CD8-positive, alpha-beta memory T cell (primary cell): ENCODE measurements around the gene CLEC18A. TPM values are rescaled to one million over a fixed set of nuclear protein-coding genes. Genes with fewer than 3 reads are reported as not detected.
A peak's percentile ranks its signal among the peaks of the same experiment; 100 is the strongest.
"Not testable (repeated sequence)": the region's sequence is repeated elsewhere in the genome, so short reads cannot be mapped to it uniquely, and the experiment has no call there.

Source experiments
- CTCF ChIA-PET: fragments of 350-600 bp; sonication (Branson Sonifier 250); formaldehyde crosslinking; loops from one replicate; lab custom pipeline; 2021; ENCODE audit warnings: antibody characterized with exemption; lab: Charles Lee
- POLR2A ChIA-PET: fragments of 350-600 bp; sonication (Branson Sonifier 250); formaldehyde crosslinking; loops from one replicate; lab custom pipeline; 2021; ENCODE audit warnings: antibody characterized with exemption; lab: Charles Lee
- DNase-seq, 5 donors: peaks; one replicate each; pipeline versions ENCODE4 v3.0.0 to v3.0.0-alpha.2; 2020 to 2022; ENCODE audit warnings: mixed read lengths in 1 of 5
- H3K27ac ChIP-seq: one replicate; pipeline ENCODE4 v1.7.0; 2013; ENCODE audit warnings: low read depth, mild to moderate bottlenecking, low read length, moderate library complexity
- H3K27me3 ChIP-seq: 2 replicates; pipeline ENCODE4 v1.7.0; 2013; ENCODE audit warnings: low read length, mild to moderate bottlenecking; ENCODE audit not compliant: insufficient read depth, poor library complexity, severe bottlenecking
- H3K36me3 ChIP-seq: 2 replicates; pipeline ENCODE4 v1.7.0; 2013; ENCODE audit warnings: mild to moderate bottlenecking, low read length, moderate library complexity; ENCODE audit not compliant: insufficient read depth
- H3K4me1 ChIP-seq: 2 replicates; pipeline ENCODE4 v1.7.0; 2013; ENCODE audit warnings: mild to moderate bottlenecking, low read length, moderate library complexity; ENCODE audit not compliant: insufficient read depth
- H3K4me3 ChIP-seq: 2 replicates; pipeline ENCODE4 v1.7.0; 2013; ENCODE audit warnings: mild to moderate bottlenecking, low read length
- H3K9me3 ChIP-seq: 2 replicates; pipeline ENCODE4 v1.7.0; 2013; ENCODE audit warnings: mild to moderate bottlenecking, low read length
- H3K27ac Mint-ChIP-seq, 8 donors: one replicate each; pipeline ENCODE4 v1.8.0; 2020 to 2021; ENCODE audit warnings: mixed read lengths in 8 of 8, mild to moderate bottlenecking in 6 of 8, inconsistent platforms in 3 of 8, moderate library complexity in 3 of 8
- H3K27me3 Mint-ChIP-seq, 2 donors: one replicate each; pipeline ENCODE4 v1.8.0; 2020 to 2021; ENCODE audit warnings: mixed read lengths in 2 of 2, mild to moderate bottlenecking in 1 of 2, moderate library complexity in 1 of 2
- H3K36me3 Mint-ChIP-seq, 3 donors: one replicate each; pipeline ENCODE4 v1.8.0; 2020 to 2021; ENCODE audit warnings: mixed read lengths in 3 of 3, inconsistent platforms in 1 of 3, mild to moderate bottlenecking in 1 of 3
- H3K4me1 Mint-ChIP-seq, 3 donors: one replicate each; pipeline ENCODE4 v1.8.0; 2020 to 2021; ENCODE audit warnings: mixed read lengths in 3 of 3, inconsistent platforms in 1 of 3, mild to moderate bottlenecking in 1 of 3
- H3K4me3 Mint-ChIP-seq, 7 donors: one replicate each; pipeline ENCODE4 v1.8.0; 2020 to 2021; ENCODE audit warnings: mixed read lengths in 7 of 7, mild to moderate bottlenecking in 6 of 7, moderate library complexity in 4 of 7, inconsistent platforms in 2 of 7
- H3K9me3 Mint-ChIP-seq, 5 donors: one replicate each; pipeline ENCODE4 v1.8.0; 2020 to 2022; ENCODE audit warnings: mixed read lengths in 5 of 5, mild to moderate bottlenecking in 3 of 5, moderate library complexity in 2 of 5, inconsistent platforms in 1 of 5
- polyA plus RNA-seq: library from polyadenylated mRNA; unstranded; fragments of 300-500 nt; fragmentation: Illumina TruSeq; gene quantifications from one replicate; pipeline ENCODE4 v1.2.3, GENCODE V29; 2021
- total RNA-seq, 2 experiments: library from RNA; stranded (reverse); gene quantifications; one replicate each; pipeline ENCODE4 v1.2.3, GENCODE V29; 2021

CLEC18A gene
- total and polyA plus RNA-seq, 3 experiments from 2014 or later: 0.13 to 0.24 TPM; not detected in 1

GRCh38 chr16:69964960-69965660, 14.0 kb downstream of the CLEC18A start:
- POLR2A ChIA-PET, H3K4me3 ChIP-seq, H3K27me3 Mint-ChIP-seq, H3K4me1 ChIP-seq, H3K27ac ChIP-seq, H3K9me3 Mint-ChIP-seq, H3K36me3 Mint-ChIP-seq, H3K36me3 ChIP-seq, DNase-seq, H3K27ac Mint-ChIP-seq, H3K9me3 ChIP-seq, H3K27me3 ChIP-seq, H3K4me1 Mint-ChIP-seq, CTCF ChIA-PET: not testable (repeated sequence)
- peak overlapping the region in 2 of 7 donors; percentile 5 to 40 for H3K4me3 Mint-ChIP-seq

GRCh38 chr16:69965661-69966054, 14.5 kb downstream of the CLEC18A start:
- H3K27me3 Mint-ChIP-seq, H3K27me3 ChIP-seq, H3K27ac ChIP-seq, H3K36me3 Mint-ChIP-seq, CTCF ChIA-PET, H3K4me1 ChIP-seq, H3K36me3 ChIP-seq, H3K9me3 Mint-ChIP-seq, H3K4me3 Mint-ChIP-seq, DNase-seq, H3K9me3 ChIP-seq, H3K4me3 ChIP-seq, H3K4me1 Mint-ChIP-seq, POLR2A ChIA-PET, H3K27ac Mint-ChIP-seq: not testable (repeated sequence)

GRCh38 chr16:69967688-69968087, 16.6 kb downstream of the CLEC18A start:
- H3K4me1 ChIP-seq, CTCF ChIA-PET, H3K36me3 ChIP-seq, POLR2A ChIA-PET, H3K27ac ChIP-seq, H3K9me3 ChIP-seq, H3K9me3 Mint-ChIP-seq, H3K27ac Mint-ChIP-seq, DNase-seq, H3K4me1 Mint-ChIP-seq, H3K4me3 Mint-ChIP-seq, H3K36me3 Mint-ChIP-seq, H3K27me3 ChIP-seq, H3K4me3 ChIP-seq, H3K27me3 Mint-ChIP-seq: not testable (repeated sequence)

GRCh38 chr16:69968125-69968524, 17.0 kb downstream of the CLEC18A start:
- CTCF ChIA-PET, H3K4me1 ChIP-seq, H3K27me3 Mint-ChIP-seq, POLR2A ChIA-PET, DNase-seq, H3K4me1 Mint-ChIP-seq, H3K9me3 ChIP-seq, H3K27me3 ChIP-seq, H3K4me3 Mint-ChIP-seq, H3K36me3 Mint-ChIP-seq, H3K36me3 ChIP-seq, H3K27ac ChIP-seq, H3K4me3 ChIP-seq, H3K27ac Mint-ChIP-seq, H3K9me3 Mint-ChIP-seq: not testable (repeated sequence)

GRCh38 chr16:69969657-69970056, 18.5 kb downstream of the CLEC18A start:
- H3K4me1 Mint-ChIP-seq, H3K27me3 ChIP-seq, H3K4me3 ChIP-seq, H3K27me3 Mint-ChIP-seq, DNase-seq, H3K27ac Mint-ChIP-seq, H3K4me3 Mint-ChIP-seq, H3K36me3 ChIP-seq, H3K4me1 ChIP-seq, H3K9me3 Mint-ChIP-seq, H3K36me3 Mint-ChIP-seq, H3K27ac ChIP-seq, CTCF ChIA-PET, H3K9me3 ChIP-seq, POLR2A ChIA-PET: not testable (repeated sequence)

GRCh38 chr16:69972120-69972519, 21.0 kb downstream of the CLEC18A start:
- H3K36me3 ChIP-seq, H3K27ac Mint-ChIP-seq, H3K27ac ChIP-seq, H3K9me3 ChIP-seq, H3K4me1 ChIP-seq, H3K4me3 ChIP-seq, H3K9me3 Mint-ChIP-seq, DNase-seq, H3K36me3 Mint-ChIP-seq, H3K27me3 ChIP-seq, H3K4me1 Mint-ChIP-seq, CTCF ChIA-PET, H3K27me3 Mint-ChIP-seq, H3K4me3 Mint-ChIP-seq, POLR2A ChIA-PET: not testable (repeated sequence)

GRCh38 chr16:69972935-69973334, 21.8 kb downstream of the CLEC18A start:
- H3K9me3 ChIP-seq, POLR2A ChIA-PET, H3K36me3 Mint-ChIP-seq, H3K27ac Mint-ChIP-seq, H3K27me3 Mint-ChIP-seq, H3K27me3 ChIP-seq, DNase-seq, CTCF ChIA-PET, H3K36me3 ChIP-seq, H3K9me3 Mint-ChIP-seq, H3K4me3 ChIP-seq, H3K4me1 ChIP-seq, H3K27ac ChIP-seq, H3K4me1 Mint-ChIP-seq, H3K4me3 Mint-ChIP-seq: not testable (repeated sequence)

GRCh38 chr16:69985196-69985595, 34.1 kb downstream of the CLEC18A start:
- DNase-seq: peak in 1 of 5 donors; percentile 28
- H3K4me1 Mint-ChIP-seq, H3K27me3 ChIP-seq, H3K36me3 ChIP-seq, H3K27ac Mint-ChIP-seq, CTCF ChIA-PET, H3K4me3 ChIP-seq, H3K27ac ChIP-seq, H3K9me3 ChIP-seq, H3K4me3 Mint-ChIP-seq, H3K4me1 ChIP-seq, H3K9me3 Mint-ChIP-seq, POLR2A ChIA-PET, H3K27me3 Mint-ChIP-seq: not testable (repeated sequence)
- H3K36me3 Mint-ChIP-seq: peaks cover 0 to 19% (median 5%) of the 10 kb centered on the region in 3 donors

GRCh38 chr16:69997956-69998355, 46.8 kb downstream of the CLEC18A start:
- H3K4me3 ChIP-seq, H3K4me3 Mint-ChIP-seq: not testable (repeated sequence)
- peaks cover 0 to 35% (median 0%) of the 10 kb centered on the region in 3 donors for H3K36me3 Mint-ChIP-seq

More at GRCh38 chr16:69997956-69998355, 46.8 kb downstream of the CLEC18A start:
- H3K4me1 Mint-ChIP-seq, H3K9me3 ChIP-seq, H3K27me3 ChIP-seq, POLR2A ChIA-PET, CTCF ChIA-PET, H3K27me3 Mint-ChIP-seq, DNase-seq, H3K27ac Mint-ChIP-seq, H3K27ac ChIP-seq, H3K9me3 Mint-ChIP-seq, H3K4me1 ChIP-seq, H3K36me3 ChIP-seq: not testable (repeated sequence)
